ENCODE results near the gene BFSP1.

BFSP1 gene

GRCh38 chr20:17497821-17498580 is 33.2 kb downstream of the BFSP1 start:
- DNase-seq (ENCODE audit: low read depth) = no peak

GRCh38 chr20:17495826-17496225 is 35.4 kb downstream of the BFSP1 start:
- DNase-seq (ENCODE audit: low read depth) = no peak

GRCh38 chr20:17494201-17494600 is 37.0 kb downstream of the BFSP1 start:
- DNase-seq (ENCODE audit: low read depth) = no peak

GRCh38 chr20:17493173-17493572 is 38.0 kb downstream of the BFSP1 start:
- no peak for DNase-seq (ENCODE audit: low read depth)

GRCh38 chr20:17491488-17491887 is 39.7 kb downstream of the BFSP1 start:
- no peak for DNase-seq (ENCODE audit: low read depth)

GRCh38 chr20:17491041-17491440 is 40.1 kb downstream of the BFSP1 start:
- DNase-seq (ENCODE audit: low read depth) = no peak

- DNase-seq (ENCODE audit: low read depth) = no peak
These were observed 40.7 kb downstream of the BFSP1 start for GRCh38 chr20:17490501-17490900.

- no peak for DNase-seq (ENCODE audit: low read depth)
These were observed 42.1 kb downstream of the BFSP1 start for GRCh38 chr20:17488916-17489600.

GRCh38 chr20:17485017-17485416 is 46.2 kb downstream of the BFSP1 start:
- DNase-seq (ENCODE audit: low read depth) = no peak

- no peak for DNase-seq (ENCODE audit: low read depth)
These were observed 48.6 kb downstream of the BFSP1 start for GRCh38 chr20:17482536-17482935.

- no peak for DNase-seq (ENCODE audit: low read depth)
These were observed 49.5 kb downstream of the BFSP1 start for GRCh38 chr20:17481661-17482060.

GRCh38 chr20:17480696-17481095 is 50.5 kb downstream of the BFSP1 start:
- DNase-seq (ENCODE audit: low read depth) = no peak

- DNase-seq (ENCODE audit: low read depth) = no peak
These were observed 52.0 kb downstream of the BFSP1 start for GRCh38 chr20:17479063-17479657.

GRCh38 chr20:17473659-17474058 is 57.5 kb downstream of the BFSP1 start:
- no peak for DNase-seq (ENCODE audit: low read depth)

- DNase-seq (ENCODE audit: low read depth) = no peak
These were observed 59.5 kb downstream of the BFSP1 start for GRCh38 chr20:17471606-17472187.

- DNase-seq (ENCODE audit: low read depth) = no peak
These were observed 60.2 kb downstream of the BFSP1 start for GRCh38 chr20:17470973-17471372.

GRCh38 chr20:17470521-17470920 is 60.7 kb downstream of the BFSP1 start:
- DNase-seq (ENCODE audit: low read depth) = no peak

- DNase-seq (ENCODE audit: low read depth) = no peak
These were observed 61.7 kb downstream of the BFSP1 start for GRCh38 chr20:17469246-17470030.

GRCh38 chr20:17468073-17468840 is 62.9 kb downstream of the BFSP1 start:
- no peak for DNase-seq (ENCODE audit: low read depth)

GRCh38 chr20:17467120-17467655 is 64.0 kb downstream of the BFSP1 start:
- no peak for DNase-seq (ENCODE audit: low read depth)

GRCh38 chr20:17466641-17467040 is 64.5 kb downstream of the BFSP1 start:
- no peak for DNase-seq (ENCODE audit: low read depth)
